Neuronal stem cell (in vitro differentiated cells): Measurements from ENCODE around the gene LHX2.

Source experiments
- DNase-seq: peaks from one replicate; pipeline ENCODE4 v3.0.0-alpha.2; 2013; ENCODE audit warnings: low spot score
- H2AFZ ChIP-seq: one replicate; pipeline ENCODE4 v1.6.1; 2013; ENCODE audit warnings: mild to moderate bottlenecking, low read length, inconsistent platforms
- H2AK5ac ChIP-seq: 2 replicates; pipeline ENCODE4 v1.6.1; 2013; ENCODE audit warnings: low read depth, mild to moderate bottlenecking, inconsistent platforms, low read length, moderate library complexity, mixed read lengths
- H2BK120ac ChIP-seq: 2 replicates; pipeline ENCODE4 v1.6.1; 2013; ENCODE audit warnings: low read depth, mild to moderate bottlenecking, inconsistent platforms, low read length, moderate library complexity, mixed read lengths
- H2BK12ac ChIP-seq: one replicate; pipeline ENCODE4 v1.6.1; 2013; ENCODE audit warnings: low read length, inconsistent platforms
- H2BK15ac ChIP-seq: 2 replicates; pipeline ENCODE4 v1.6.1; 2013; ENCODE audit warnings: mild to moderate bottlenecking, low read length, inconsistent platforms, mixed read lengths
- H2BK5ac ChIP-seq: one replicate; pipeline ENCODE4 v1.6.1; 2013; ENCODE audit warnings: inconsistent platforms, mild to moderate bottlenecking, low read length, moderate library complexity
- H3K14ac ChIP-seq: one replicate; pipeline ENCODE4 v1.6.1; 2013; ENCODE audit warnings: low read length, inconsistent platforms
- H3K18ac ChIP-seq: 2 replicates; pipeline ENCODE4 v1.6.1; 2013; ENCODE audit warnings: low read length, inconsistent platforms
- H3K23ac ChIP-seq: 2 replicates; pipeline ENCODE4 v1.6.1; 2013; ENCODE audit warnings: low read depth, mild to moderate bottlenecking, mixed read lengths, low read length, inconsistent platforms; ENCODE audit not compliant: poor library complexity
- H3K27ac ChIP-seq: replicated peaks from 3 replicates; pipeline ENCODE4 v1.5.1; 2013; ENCODE audit warnings: low read length, inconsistent platforms
- H3K27me3 ChIP-seq, 3 experiments: 2 replicates each; pipeline ENCODE4 v1.6.1; 2013; ENCODE audit warnings: low read length in 3 of 3, mild to moderate bottlenecking in 2 of 3, inconsistent platforms in 1 of 3, low read depth in 1 of 3, mixed read lengths in 1 of 3, moderate library complexity in 1 of 3; ENCODE audit not compliant: control insufficient read depth in 3 of 3, insufficient read depth in 3 of 3
- H3K36me3 ChIP-seq, 2 donors: replicated peaks in 1 of 2; 2 replicates each; pipeline ENCODE4 v1.6.1; 2013; ENCODE audit warnings: low read length in 2 of 2; ENCODE audit not compliant: control insufficient read depth in 2 of 2, insufficient read depth in 2 of 2
- H3K4ac ChIP-seq: 2 replicates; pipeline ENCODE4 v1.6.1; 2013; ENCODE audit warnings: inconsistent platforms, mild to moderate bottlenecking, low read length, moderate library complexity
- H3K4me1 ChIP-seq, 2 donors: 1 replicate in 1 of 2; 2 replicates in 1 of 2; pipeline ENCODE4 v1.6.1; 2013; ENCODE audit warnings: low read length in 2 of 2, low read depth in 1 of 2; ENCODE audit not compliant: control insufficient read depth in 2 of 2, insufficient read depth in 1 of 2
- H3K4me2 ChIP-seq: one replicate; pipeline ENCODE4 v1.6.1; 2013; ENCODE audit warnings: mild to moderate bottlenecking, low read length, inconsistent platforms; ENCODE audit not compliant: insufficient read depth, poor library complexity, severe bottlenecking
- H3K4me3 ChIP-seq, 2 donors: 2 replicates each; pipeline ENCODE4 v1.5.1; 2013; ENCODE audit warnings: low read length in 2 of 2, mild to moderate bottlenecking in 2 of 2, inconsistent platforms in 1 of 2, moderate library complexity in 1 of 2
- H3K79me1 ChIP-seq: one replicate; pipeline ENCODE4 v1.6.1; 2013; ENCODE audit warnings: low read depth, mild to moderate bottlenecking, inconsistent platforms, low read length, moderate library complexity
- H3K9ac ChIP-seq: one replicate; pipeline ENCODE4 v1.6.1; 2013; ENCODE audit warnings: mild to moderate bottlenecking, low read depth, low read length, inconsistent platforms; ENCODE audit not compliant: poor library complexity
- H3K9me3 ChIP-seq, 2 donors: replicated peaks in 1 of 2; 2 replicates each; pipeline versions ENCODE3 to v1.6.1; 2013; ENCODE audit warnings: low read length in 2 of 2, mild to moderate bottlenecking in 2 of 2, inconsistent platforms in 1 of 2, low read depth in 1 of 2, mixed read lengths in 1 of 2, moderate library complexity in 1 of 2; ENCODE audit not compliant: control insufficient read depth in 2 of 2, insufficient read depth in 1 of 2
- H4K8ac ChIP-seq: one replicate; pipeline ENCODE4 v1.6.1; 2013; ENCODE audit warnings: low read depth, mild to moderate bottlenecking, inconsistent platforms, low read length, moderate library complexity
- H4K91ac ChIP-seq: one replicate; pipeline ENCODE4 v1.6.1; 2013; ENCODE audit warnings: low read length, low read depth, mild to moderate bottlenecking, inconsistent platforms; ENCODE audit not compliant: poor library complexity
- WGBS, 2 donors: extraction: QIAGEN DNeasy Blood & Tissue Kit; methylation state at CpG; one replicate each; pipeline ENCODE4 v1.1.7; 2013; ENCODE audit warnings: missing lambda C conversion rate in 2 of 2, mixed read lengths in 1 of 2; ENCODE audit not compliant: insufficient read length in 2 of 2, insufficient replicate concordance in 1 of 2; ENCODE audit errors: extremely low coverage in 2 of 2; 5-methylcytosine and 5-hydroxymethylcytosine counted together

LHX2 gene

DNA sequence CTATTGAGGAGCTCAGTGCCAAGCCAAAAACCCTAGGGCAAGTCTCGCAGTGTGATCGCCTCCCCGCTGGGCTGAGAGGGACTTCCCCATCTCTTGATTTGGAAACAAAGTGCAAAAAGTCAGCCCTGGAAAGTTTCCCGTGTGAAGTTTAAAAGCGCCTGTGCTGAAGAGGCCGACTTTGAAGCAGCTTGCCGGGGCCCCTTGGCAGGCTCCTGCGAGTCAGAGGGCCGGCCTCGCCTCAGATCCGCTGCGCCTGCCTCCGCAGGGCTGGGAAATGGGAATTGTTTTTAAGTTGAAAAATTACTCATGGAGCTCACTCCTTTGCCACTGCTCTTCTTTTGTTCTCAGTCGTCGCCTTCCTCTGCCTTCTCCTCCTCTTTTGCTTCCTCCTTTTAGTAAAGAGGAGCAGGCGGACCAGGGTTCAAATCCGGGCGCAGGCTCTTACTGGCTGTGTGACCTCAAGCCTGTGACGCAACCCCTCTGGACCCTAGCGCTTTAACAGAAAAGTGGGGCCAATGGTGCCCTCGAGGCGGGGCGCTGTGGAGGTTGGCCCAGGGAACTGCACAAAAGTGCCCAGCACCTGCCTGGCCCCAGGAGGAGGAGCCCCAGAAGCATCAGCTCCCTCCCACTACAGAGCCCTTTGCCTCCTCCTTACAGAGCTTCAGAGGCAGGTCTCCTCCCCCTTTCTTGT is 14.7 kb upstream of the LHX2 start:
- no peak overlapping the region for H2AFZ ChIP-seq
- no peaks in the 10 kb centered on the region for H3K9me3 ChIP-seq
- peak overlapping the region; percentile 87 for H3K18ac ChIP-seq
- H2BK120ac ChIP-seq: peak overlapping the region; percentile 84
- no peak overlapping the region for H3K23ac ChIP-seq
- H3K4me1 ChIP-seq: peaks cover 5 to 29% of the 10 kb centered on the region in 2 donors
- H2BK12ac ChIP-seq: peak overlapping the region; percentile 63
- peak overlapping the region; percentile 70 for H2BK15ac ChIP-seq
- no peak overlapping the region for H3K4me3 ChIP-seq
- H3K9ac ChIP-seq: no peak overlapping the region
- no peak overlapping the region for H3K4ac ChIP-seq
- H3K27ac ChIP-seq: no peak overlapping the region
- WGBS, 2 donors: no CpG with 5 or more reads among the region's 23 CpGs
- no peak overlapping the region for H3K4me2 ChIP-seq
- H3K79me1 ChIP-seq: peaks cover 2% of the 10 kb centered on the region
- no peak overlapping the region for H4K91ac ChIP-seq
- H2BK5ac ChIP-seq: no peak overlapping the region
- peaks cover 0 to 75% (median 9%) of the 10 kb centered on the region in 3 experiments for H3K27me3 ChIP-seq
- H2AK5ac ChIP-seq: peak overlapping the region; percentile 85
- no peak overlapping the region for H4K8ac ChIP-seq
- no peaks in the 10 kb centered on the region for H3K36me3 ChIP-seq
- peak; percentile 15 for DNase-seq
- no peak overlapping the region for H3K14ac ChIP-seq

DNA sequence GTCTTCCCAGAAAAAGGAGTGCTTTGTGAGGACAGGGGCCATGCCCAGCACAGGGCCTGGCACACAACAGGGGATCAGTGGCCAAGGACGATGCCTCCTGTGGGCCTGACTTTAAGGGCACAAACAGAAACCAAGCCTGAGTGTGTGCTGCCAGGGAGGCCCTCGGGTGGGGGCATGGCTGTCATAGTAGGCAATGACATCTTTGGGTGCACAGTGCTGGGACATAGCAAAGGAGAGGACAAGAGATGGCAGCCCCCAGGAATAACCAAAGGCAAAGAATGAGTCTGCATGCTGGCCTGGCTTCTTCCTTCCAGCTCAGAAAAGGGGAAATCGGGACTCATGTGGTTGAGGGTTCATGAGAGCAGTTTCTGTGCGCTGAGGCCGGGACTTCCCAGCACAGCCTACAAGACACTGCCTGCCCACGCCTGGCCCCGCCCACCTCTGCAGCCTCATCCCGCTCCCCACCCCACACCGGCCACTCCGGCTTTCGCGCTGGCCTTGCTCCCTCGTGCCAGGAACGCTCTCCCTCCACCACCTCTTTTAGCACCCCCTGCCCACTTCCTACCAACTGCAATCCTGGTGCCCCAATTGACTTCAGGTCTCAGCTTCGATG is 13.8 kb upstream of the LHX2 start:
- H3K4me3 ChIP-seq: no peak overlapping the region
- H2BK120ac ChIP-seq: peak overlapping the region; percentile 56
- H2AFZ ChIP-seq: no peak overlapping the region
- no peak for DNase-seq
- H3K79me1 ChIP-seq: peaks cover 2% of the 10 kb centered on the region
- no peak overlapping the region for H3K14ac ChIP-seq
- peak overlapping the region; percentile 70 for H2BK15ac ChIP-seq
- H3K4ac ChIP-seq: peak overlapping the region; percentile 46
- H2AK5ac ChIP-seq: peak overlapping the region; percentile 68
- no peak overlapping the region for H4K8ac ChIP-seq
- H3K4me2 ChIP-seq: peak overlapping the region; percentile 34
- H3K27me3 ChIP-seq: peaks cover 0 to 84% (median 9%) of the 10 kb centered on the region in 3 experiments
- WGBS, 2 donors: no CpG with 5 or more reads among the region's 15 CpGs
- peak overlapping the region; percentile 52 for H3K23ac ChIP-seq
- H3K4me1 ChIP-seq: peaks cover 5 to 33% of the 10 kb centered on the region in 2 donors
- no peaks in the 10 kb centered on the region for H3K9me3 ChIP-seq
- no peaks in the 10 kb centered on the region for H3K36me3 ChIP-seq
- H4K91ac ChIP-seq: peak overlapping the region; percentile 12
- H2BK5ac ChIP-seq: no peak overlapping the region
- peak overlapping the region; percentile 83 for H3K9ac ChIP-seq
- H3K27ac ChIP-seq: no peak overlapping the region
- peak overlapping the region; percentile 73 for H3K18ac ChIP-seq
- H2BK12ac ChIP-seq: peak overlapping the region; percentile 100

DNA sequence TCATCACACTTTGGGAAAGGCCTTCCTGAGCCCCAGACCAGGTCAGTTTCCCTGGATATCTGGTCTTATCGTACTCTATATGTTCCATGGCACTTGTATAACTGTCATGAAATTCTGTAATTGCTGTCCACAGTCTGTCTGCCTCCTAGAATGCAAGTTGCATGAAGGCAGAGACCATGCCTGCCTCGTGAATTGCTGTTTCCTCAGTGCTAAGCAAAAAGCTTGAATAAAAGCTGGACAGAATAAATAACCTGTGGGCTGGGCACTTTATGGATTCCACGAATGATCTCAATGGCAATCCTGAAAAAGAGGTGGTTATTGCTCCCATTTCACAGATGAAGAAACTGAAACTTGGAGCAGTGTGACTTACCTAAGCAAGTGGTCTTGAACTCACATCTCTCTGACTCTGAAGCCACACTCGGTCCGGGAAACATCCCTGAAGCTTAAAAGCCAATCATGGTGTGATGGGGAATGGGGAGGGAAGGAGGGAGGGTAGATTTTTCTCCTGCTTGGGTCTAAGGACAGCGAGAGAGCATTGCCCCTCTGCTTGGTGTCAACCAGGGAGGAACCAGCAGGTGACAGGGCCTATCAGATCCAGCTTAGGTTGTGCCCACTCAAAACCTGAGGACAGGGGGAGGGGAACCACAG is 13.2 kb upstream of the LHX2 start:
- Histone ChIP-seq H3K79me1 (peaks cover 2% of the 10 kb centered on the region), H4K8ac (no peak overlapping the region), H3K36me3 (no peaks in the 10 kb centered on the region), H3K27me3 (peaks cover 0 to 90% (median 9%) of the 10 kb centered on the region in 3 experiments), H3K4me3 (peak overlapping the region in 1 of 2 donors; percentile 80), H3K27ac (no peak overlapping the region), H2BK15ac (peak overlapping the region; percentile 70), H2BK12ac (peak overlapping the region; percentile 36), H3K4ac (no peak overlapping the region), H3K4me2 (peak overlapping the region; percentile 78), H3K23ac (no peak overlapping the region), H3K14ac (no peak overlapping the region), H2AFZ (no peak overlapping the region), H2AK5ac (peak overlapping the region; percentile 70), H2BK120ac (no peak overlapping the region), H2BK5ac (no peak overlapping the region), H3K9ac (no peak overlapping the region), H3K18ac (peak overlapping the region; percentile 97), H3K4me1 (peaks cover 5 to 33% of the 10 kb centered on the region in 2 donors), H3K9me3 (no peaks in the 10 kb centered on the region), H4K91ac (no peak overlapping the region)
- DNase-seq: no peak
- WGBS, 2 donors: no CpG with 5 or more reads among the region's 6 CpGs
